ENCODE results near the gene TCF12.
"Not testable (repeated sequence)": the region's sequence is repeated elsewhere in the genome, so short reads cannot be mapped to it uniquely, and the experiment has no call there.

Gene TCF12

DNA sequence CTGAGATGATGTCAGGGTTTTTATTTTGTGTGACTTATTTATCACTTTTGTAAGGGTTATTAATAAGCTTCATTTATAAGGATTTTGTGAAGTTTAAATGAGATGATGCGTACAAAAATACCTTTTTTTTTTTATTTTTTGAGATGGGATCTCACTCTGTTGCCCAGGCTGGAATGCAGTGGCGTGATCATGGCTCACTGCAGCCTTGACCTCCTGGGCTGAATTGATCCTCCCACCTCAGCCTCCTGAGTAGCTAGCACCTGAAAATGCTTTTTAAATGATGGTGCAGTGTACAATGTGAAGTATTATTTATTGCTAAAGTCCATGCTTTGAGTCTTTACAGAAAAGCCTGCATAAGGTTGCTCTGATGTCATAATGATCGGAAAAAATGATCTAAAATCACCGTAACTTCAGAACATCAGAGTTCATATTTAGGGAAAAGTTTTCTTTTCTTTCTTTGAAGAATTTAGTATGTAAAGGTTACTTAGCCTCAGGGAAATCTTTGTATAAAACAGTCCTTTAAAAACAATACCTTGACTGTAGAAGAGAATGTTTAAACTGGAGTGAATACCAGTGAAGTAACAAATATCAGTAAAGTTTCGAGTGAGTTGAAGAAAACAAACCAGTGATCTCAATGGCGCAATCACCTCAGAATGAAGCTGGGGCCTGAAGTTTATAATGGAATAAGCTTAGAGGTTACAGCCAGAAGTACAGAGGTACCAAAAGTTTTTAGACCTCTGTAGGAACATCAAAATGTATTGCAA, 29.7 kb downstream of the TCF12 start:
- no peak for DNase-seq

DNA sequence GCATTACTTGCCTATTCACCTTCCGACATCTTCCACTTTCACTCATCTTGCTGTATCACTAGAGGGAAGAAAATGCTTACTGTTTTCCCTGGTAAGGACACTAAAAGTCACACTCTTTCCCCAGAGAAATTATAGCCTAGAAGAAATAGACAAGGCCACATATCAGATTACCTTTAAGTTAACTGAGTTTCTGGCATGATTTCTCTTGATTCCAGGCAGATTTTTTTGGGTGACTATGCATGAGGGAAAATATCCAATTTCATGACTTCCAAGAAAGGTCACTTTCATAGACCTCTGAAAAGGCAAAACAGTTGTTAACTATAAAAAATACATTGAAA, 30.3 kb downstream of the TCF12 start:
- DNase-seq: no peak

GRCh38 chr15:56950979-56951378, 32.5 kb downstream of the TCF12 start:
- DNase-seq: no peak

DNA sequence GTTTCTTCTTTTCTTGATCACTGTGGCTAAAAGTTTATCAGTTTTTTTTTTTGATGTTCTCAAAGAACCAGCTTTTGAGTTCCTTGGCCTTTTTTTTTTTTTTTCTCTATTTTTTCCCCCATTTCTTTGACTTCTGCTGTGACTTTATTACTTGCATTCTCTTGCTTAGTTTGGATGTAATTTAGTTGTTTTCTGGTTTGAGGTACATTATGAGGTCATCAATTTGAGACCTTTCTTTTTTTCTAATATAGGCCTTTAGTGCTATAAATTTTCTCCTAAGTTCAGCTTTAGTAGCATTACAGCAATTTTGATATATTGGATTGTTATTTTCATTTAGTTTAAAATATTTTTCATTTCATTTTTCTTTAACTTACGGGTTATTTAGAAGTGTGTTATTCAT, 35.3 kb downstream of the TCF12 start:
- no peak for DNase-seq

DNA sequence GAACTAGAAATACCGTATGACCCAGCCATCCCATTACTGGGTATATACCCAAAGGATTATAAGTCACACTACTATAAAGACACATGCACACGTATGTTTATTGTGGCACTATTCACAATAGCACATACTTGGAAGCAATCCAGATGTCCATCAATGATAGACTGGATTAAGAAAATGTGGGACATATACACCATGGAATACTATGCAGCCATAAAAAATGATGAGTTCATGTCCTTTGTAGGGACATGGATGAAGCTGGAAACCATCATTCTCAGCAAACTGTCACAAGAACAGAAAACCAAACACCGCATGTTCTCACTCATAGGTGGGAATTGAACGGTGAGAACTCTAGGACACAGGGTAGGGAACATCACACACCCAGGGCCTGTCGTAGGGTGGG, 36.6 kb downstream of the TCF12 start:
- DNase-seq: not testable (repeated sequence)

DNA sequence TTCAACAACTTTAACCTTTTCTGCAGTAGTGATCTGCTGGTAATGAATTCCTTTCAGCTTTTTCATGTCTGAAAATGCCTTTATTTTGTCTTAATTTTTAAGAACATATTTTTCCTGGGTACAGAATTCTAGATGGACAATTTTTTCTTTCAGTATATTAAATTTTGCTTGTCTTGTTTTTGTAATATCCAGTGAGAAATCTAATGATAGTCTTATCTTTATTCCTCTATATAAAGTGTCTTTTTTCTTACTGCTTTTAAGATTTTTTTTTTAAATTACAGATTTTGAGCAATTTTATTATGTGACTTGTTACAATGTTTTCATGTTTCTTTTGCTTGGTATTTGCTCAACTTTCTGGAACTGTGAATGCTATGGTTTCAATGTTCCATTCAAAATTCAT, 38.1 kb downstream of the TCF12 start:
- no peak for DNase-seq

GRCh38 chr15:56957812-56958406, 39.5 kb downstream of the TCF12 start:
- DNase-seq: no peak

- no peak for DNase-seq
These were observed 40.8 kb downstream of the TCF12 start for GRCh38 chr15:56959318-56959648.

DNA sequence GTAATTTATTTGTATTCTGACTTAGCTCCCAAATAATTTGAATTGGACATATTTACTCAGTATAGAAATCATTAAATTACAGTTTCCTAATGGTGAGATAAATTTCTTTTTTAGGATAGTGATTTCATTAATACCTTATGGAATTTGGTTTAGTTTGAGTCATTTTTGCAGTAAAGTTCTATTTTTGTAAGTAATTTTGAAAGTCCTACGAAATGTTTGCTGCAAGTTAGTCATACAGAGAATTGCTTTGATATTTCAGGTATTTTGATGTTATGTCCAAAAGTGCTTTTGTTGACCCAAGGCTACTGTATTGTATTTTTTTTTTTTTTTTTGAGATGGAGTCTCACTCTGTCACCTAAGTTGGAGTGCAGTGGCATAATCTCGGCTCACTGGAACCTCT, 41.7 kb downstream of the TCF12 start:
- DNase-seq: no peak

GRCh38 chr15:56963126-56963525, 44.7 kb downstream of the TCF12 start:
- no peak for DNase-seq

- no peak for DNase-seq
These were observed 45.3 kb downstream of the TCF12 start for GRCh38 chr15:56963710-56964109.

DNA sequence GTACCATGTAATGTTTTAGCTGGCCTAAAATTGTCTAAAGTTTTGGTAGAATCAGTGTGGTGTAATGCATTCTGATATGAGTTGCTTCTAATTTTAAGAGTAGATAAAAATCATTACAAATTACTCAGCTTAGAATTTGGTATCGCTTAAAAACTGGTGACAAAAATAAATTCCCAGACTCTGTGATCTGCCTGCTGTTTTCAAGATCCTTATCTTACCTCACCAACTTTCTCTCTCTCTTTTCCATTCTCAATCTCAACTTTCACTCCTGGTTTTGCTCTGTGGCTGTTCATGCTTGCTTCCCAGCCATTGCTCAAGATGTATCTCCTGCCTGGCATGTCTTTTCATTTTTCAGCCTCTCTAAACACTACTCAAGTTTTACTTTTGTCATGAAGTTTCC, 45.7 kb downstream of the TCF12 start:
- DNase-seq: no peak

DNA sequence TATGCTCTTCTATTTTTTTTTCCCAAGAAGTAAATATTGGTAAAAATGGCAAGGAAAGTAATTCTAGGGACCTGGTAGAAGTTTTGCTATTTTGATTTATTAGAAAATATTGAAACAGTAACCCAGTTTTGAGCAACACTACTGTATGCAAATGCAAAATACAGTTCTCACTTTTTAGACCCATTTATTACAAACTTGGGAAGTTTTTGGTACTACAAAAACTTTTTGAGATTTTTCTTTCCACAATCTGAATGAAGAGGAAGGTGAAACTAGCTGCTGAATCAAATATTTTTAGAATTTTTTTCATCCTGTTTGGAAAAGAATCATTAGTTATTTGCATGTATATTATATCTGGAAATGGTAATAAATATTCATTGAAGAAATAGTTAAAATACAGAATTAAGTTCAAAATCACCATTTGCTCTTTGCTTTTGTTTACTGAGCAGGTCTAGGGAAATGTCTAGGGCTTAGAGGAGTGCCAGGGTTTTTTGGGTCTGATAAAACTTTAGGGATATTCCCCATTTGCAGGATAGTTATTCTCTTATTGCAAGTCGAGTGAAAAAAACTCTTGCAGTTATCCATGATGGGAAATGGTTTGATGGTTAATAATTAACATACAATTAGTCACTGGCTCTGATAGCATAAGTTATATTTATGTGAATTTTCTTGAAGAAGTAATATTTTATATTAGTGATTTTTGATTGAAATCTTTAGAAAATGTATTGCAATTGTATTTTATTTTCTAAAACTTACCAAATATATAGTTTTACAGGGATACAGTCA, 47.0 kb downstream of the TCF12 start:
- no peak for DNase-seq

DNA sequence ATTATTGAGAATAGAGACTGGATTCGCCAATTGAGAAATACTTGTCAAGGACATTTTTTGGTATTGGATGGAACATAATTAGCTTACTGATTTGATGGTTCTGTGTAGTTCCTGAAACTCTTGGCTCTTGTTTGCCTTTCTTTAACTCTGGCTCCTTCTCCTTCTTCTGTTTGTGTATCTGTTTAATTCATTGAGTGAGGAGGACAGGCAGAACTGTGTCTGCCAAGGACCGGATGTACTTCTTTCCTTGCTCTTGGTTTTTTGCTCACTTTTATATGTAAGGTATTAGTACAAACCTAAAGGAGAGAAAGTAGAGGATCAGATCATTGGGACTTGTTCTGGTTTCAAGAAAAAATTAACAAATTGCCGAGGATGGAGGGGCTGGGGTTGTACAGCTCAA, 48.9 kb downstream of the TCF12 start:
- DNase-seq: no peak

DNA sequence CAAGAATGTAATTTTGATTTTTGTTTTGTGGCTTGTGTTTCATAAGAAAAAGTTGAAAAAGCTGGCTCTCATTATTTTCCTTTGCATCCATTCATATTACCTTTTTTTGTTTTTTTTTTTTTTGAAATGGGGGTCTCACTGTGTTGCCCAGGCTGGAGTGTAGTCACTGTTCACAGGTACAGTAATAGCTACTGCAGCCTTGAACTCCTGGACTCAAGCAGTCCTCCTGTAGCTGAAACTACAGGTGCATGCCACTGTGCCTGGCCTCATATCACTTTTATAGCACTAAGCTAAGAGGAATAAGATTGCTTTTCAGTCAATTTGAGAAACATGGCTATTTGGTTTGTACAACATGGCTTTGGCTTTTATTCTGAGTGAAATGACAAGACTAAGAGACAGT, 49.8 kb downstream of the TCF12 start:
- no peak for DNase-seq

DNA sequence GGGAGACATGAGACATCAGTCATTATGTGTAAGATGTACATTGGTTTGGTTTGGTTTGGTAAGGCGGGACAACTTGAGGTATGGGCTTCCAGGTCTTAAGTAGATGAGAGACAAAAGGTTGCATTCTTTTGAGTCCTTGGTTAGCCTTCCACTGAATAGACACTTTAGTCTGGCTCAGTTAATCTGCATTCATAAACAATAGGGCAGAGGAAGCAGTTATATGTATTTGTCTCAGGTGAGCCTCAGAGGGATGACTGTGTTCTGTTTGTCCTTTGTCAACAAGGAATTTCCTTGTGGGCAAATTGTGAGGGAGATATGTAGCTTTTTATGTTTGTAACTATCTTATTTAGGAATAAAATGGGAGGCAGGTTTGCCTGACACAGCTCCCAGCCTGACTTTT, 50.4 kb downstream of the TCF12 start:
- DNase-seq: no peak

DNA sequence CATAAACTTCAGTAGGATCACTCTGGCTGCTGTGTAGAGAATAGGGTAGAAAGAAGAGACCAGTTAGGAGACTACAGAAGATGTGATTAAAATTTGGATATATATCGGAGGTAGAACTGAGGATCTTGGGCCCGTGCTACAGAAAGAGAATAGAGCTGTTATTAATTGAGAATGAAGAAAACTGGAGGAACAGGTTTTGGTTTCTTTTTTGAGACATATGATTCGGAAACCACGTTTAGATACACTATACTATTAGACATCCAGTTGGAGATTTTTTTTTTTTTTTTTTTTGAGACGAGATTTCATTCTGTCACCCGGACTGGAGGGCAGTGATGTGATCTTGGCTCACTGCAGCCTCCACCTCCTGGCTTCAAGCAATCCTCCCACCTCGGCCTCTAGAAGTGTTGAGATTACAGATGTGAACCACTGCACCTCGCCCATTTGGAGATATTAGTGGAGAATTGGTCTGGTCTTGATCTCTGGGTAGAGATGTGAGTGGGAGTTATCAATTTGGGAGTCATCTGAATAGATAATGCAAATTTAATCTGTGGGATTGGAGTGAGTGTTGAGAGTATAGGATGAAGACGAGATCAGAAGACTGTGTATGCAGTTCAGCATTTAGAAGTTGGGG, 50.9 kb downstream of the TCF12 start:
- no peak for DNase-seq

- no peak for DNase-seq
These were observed 53.1 kb downstream of the TCF12 start for GRCh38 chr15:56971571-56971970.

DNA sequence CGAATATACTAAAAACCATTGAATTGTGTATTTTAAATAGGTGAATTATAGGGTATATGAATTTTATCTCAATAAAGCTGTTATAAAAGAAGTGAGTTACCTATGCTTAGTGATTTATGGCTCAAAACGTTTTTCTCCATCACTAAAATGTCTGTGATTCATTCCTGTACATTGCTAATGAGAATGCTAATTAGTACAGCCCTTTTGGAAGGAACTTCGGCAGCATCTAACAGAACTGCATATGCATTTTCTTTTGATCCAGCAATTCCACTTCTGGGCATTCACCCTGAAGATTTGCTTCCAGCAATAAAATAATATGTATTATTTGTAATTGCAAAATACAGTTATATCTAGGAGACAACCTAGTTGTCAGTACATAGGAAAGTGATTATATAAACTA, 53.6 kb downstream of the TCF12 start:
- no peak for DNase-seq

DNA sequence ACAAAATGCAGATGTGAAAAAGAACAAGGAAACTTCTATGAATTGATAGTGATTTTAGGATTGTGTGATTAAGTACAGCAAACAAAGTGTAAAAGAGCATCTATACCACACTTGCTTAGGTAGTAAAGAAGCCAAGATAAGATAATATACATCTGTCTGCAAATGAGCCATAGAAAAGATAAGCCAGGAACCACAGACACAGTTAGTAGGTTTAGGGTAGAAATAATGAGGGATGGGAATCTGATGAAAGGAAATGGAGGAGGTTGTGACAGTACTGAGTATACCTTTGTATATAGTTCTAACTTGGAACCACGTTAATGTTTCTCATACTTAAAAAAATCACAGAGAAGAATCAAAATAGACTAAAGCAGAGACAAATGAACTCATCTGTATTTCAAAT, 54.0 kb downstream of the TCF12 start:
- DNase-seq: no peak

DNA sequence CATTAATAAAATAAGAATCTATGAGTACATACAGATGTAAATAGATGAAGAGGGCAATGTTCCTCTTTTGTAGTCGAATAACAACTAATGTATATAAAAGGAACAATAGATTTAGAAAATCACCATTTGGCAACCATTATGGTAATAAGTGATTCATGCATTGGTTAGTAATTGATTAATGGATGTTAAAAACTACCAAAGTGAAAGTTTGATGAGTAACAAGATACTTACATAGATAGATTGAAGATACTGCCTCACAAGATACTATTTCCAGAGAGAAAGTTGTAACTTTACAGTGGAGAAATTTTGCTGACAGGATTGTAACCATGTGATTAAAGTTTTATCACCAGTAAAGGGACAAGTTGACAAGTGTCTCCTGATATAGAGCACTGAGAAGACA, 55.0 kb downstream of the TCF12 start:
- DNase-seq: no peak

DNA sequence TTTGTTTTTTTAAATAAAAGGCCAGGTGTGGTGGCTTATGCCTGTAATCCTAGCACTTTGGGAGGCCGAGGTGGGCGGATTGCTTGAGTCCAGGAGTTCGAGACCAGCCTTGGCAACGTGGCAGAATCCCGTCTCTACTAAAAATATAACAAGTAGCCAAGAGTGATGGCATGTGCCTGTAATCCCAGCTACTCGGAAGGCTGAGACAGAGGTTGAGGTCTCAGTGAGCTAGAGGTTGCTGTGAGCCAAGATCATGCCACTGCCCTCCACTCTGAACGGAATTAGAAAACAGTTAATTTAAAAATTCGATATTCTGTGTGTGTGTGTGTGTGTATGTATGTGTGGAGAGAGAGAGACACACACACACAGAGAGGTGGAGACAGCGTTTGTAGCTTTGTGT, 58.8 kb downstream of the TCF12 start:
- no peak for DNase-seq

GRCh38 chr15:56978898-56979662, 60.6 kb downstream of the TCF12 start:
- no peak for DNase-seq
